BLaER1 treated with 17β-estradiol and CSF1 and Interleukin-3, amounts not matched to agents 10 nM and 100 nM (cell line): ENCODE data around the gene AGPAT4.

Experiments used
- H3K27ac ChIP-seq, 11 experiments: shearing (Covaris generic); formaldehyde crosslinking; 2 replicates each; pipeline ENCODE4 v1.8.1; 2022
- H3K27me3 ChIP-seq, 11 experiments: shearing (Covaris generic); formaldehyde crosslinking; 2 replicates each; pipeline ENCODE4 v1.8.1; 2022
- H3K36me3 ChIP-seq, 11 experiments: shearing (Covaris generic); formaldehyde crosslinking; 2 replicates each; pipeline ENCODE4 v1.8.1; 2022
- H3K4me1 ChIP-seq, 10 experiments: shearing (Covaris generic); formaldehyde crosslinking; 2 replicates each; pipeline ENCODE4 v1.8.1; 2022
- H3K4me2 ChIP-seq, 11 experiments: shearing (Covaris generic); formaldehyde crosslinking; 2 replicates each; pipeline ENCODE4 v1.8.1; 2022
- H3K4me3 ChIP-seq, 10 experiments: shearing (Covaris generic); formaldehyde crosslinking; 2 replicates each; pipeline ENCODE4 v1.8.1; 2022
- H3K9ac ChIP-seq, 11 experiments: shearing (Covaris generic); formaldehyde crosslinking; 2 replicates each; pipeline ENCODE4 v1.8.1; 2022
- H3K9me3 ChIP-seq, 11 experiments: shearing (Covaris generic); formaldehyde crosslinking; replicated peaks in 1 of 11; 2 replicates each; pipeline ENCODE4 v1.8.1; 2022
- H4K20me1 ChIP-seq, 11 experiments: shearing (Covaris generic); formaldehyde crosslinking; 2 replicates each; pipeline ENCODE4 v1.8.1; 2022
- Cebpa-rat ChIP-seq, 11 experiments: shearing (Covaris generic); IDR thresholded peaks; 2 replicates each; pipeline ENCODE4 v1.8.1; 2022

The AGPAT4 gene

DNA sequence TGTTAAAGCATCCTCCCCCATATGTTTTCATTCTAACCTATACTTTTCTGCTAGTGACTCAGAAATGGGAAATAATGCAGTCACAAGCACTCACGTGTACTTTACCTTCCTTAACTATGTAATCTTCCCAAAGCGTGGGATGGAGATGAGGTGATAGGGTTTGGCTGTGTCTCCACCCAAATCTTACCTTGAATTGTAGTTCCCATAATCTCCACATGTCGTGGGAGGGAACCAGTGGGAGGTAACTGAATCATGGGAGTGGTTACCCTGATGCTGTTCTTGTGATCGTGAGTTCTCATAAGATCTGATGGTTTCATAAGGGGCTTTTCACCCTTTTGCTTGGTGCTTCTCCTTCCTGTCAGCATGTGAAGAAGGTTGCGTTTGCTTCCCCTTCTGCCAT lies 35.4 kb downstream of the AGPAT4 start:
- Histone ChIP-seq H3K27me3 (no peaks in the 10 kb centered on the region), H3K27ac (no peak overlapping the region), H3K4me1 (peaks cover 0 to 16% (median 6%) of the 10 kb centered on the region in 10 experiments; a peak in 10 of 20 replicates), H3K9me3 (peaks cover 0 to 13% (median 0%) of the 10 kb centered on the region in 11 experiments; a peak in 3 of 22 replicates), H3K36me3 (peaks cover 0 to 41% (median 13%) of the 10 kb centered on the region in 11 experiments; a peak in 16 of 22 replicates), H3K4me3 (no peak overlapping the region), H3K9ac (no peak overlapping the region), H4K20me1 (peaks cover 0 to 17% (median 0%) of the 10 kb centered on the region in 11 experiments; a peak in 6 of 22 replicates), H3K4me2 (no peak overlapping the region)
- no peak for TF ChIP-seq Cebpa-rat (IDR thresholded peaks at IDR 0.05)

- no peak overlapping the region for H3K9ac ChIP-seq
- H3K36me3 ChIP-seq: peaks cover 0 to 37% (median 13%) of the 10 kb centered on the region in 11 experiments; a peak in 16 of 22 replicates
- H3K4me3 ChIP-seq: no peak overlapping the region
- TF ChIP-seq Cebpa-rat (IDR thresholded peaks at IDR 0.05): no peak
- no peak overlapping the region for H3K4me2 ChIP-seq
- peaks cover 0 to 13% (median 0%) of the 10 kb centered on the region in 11 experiments; a peak in 3 of 22 replicates for H3K9me3 ChIP-seq
- H3K4me1 ChIP-seq: peaks cover 0 to 12% (median 2%) of the 10 kb centered on the region in 10 experiments; a peak in 9 of 20 replicates
- no peaks in the 10 kb centered on the region for H3K27me3 ChIP-seq
- no peak overlapping the region for H3K27ac ChIP-seq
- peaks cover 0 to 14% (median 0%) of the 10 kb centered on the region in 11 experiments; a peak in 6 of 22 replicates for H4K20me1 ChIP-seq
Measured at GRCh38 chr6:161238081-161238480, 35.8 kb downstream of the AGPAT4 start.

GRCh38 chr6:161237176-161237575 lies 36.7 kb downstream of the AGPAT4 start:
- Histone ChIP-seq H3K9me3 (peaks cover 0 to 17% (median 6%) of the 10 kb centered on the region in 11 experiments; a peak in 11 of 22 replicates), H3K4me1 (peaks cover 0 to 11% (median 0%) of the 10 kb centered on the region in 10 experiments; a peak in 4 of 20 replicates), H4K20me1 (peaks cover 0 to 10% (median 0%) of the 10 kb centered on the region in 11 experiments; a peak in 4 of 22 replicates), H3K27ac (no peak overlapping the region), H3K27me3 (no peaks in the 10 kb centered on the region), H3K9ac (no peak overlapping the region), H3K4me2 (no peak overlapping the region), H3K36me3 (peaks cover 5 to 41% (median 17%) of the 10 kb centered on the region in 11 experiments; a peak in 17 of 22 replicates), H3K4me3 (no peak overlapping the region)
- TF ChIP-seq Cebpa-rat (IDR thresholded peaks at IDR 0.05): no peak

- no peaks in the 10 kb centered on the region for H3K27me3 ChIP-seq
- peak overlapping the region in 2 of 11 experiments; percentile 1 to 34; a peak in 4 of 22 replicates for H3K4me2 ChIP-seq
- no peak for TF ChIP-seq Cebpa-rat (IDR thresholded peaks at IDR 0.05)
- H4K20me1 ChIP-seq: peaks cover 0 to 10% (median 0%) of the 10 kb centered on the region in 11 experiments; a peak in 4 of 22 replicates
- H3K27ac ChIP-seq: no peak overlapping the region
- H3K9ac ChIP-seq: no peak overlapping the region
- H3K36me3 ChIP-seq: peaks cover 16 to 53% (median 28%) of the 10 kb centered on the region in 11 experiments
- no peak overlapping the region for H3K4me3 ChIP-seq
- peaks cover 0 to 11% (median 0%) of the 10 kb centered on the region in 10 experiments; a peak in 4 of 20 replicates for H3K4me1 ChIP-seq
- peaks cover 0 to 22% (median 10%) of the 10 kb centered on the region in 11 experiments; a peak in 12 of 22 replicates for H3K9me3 ChIP-seq
Measured at GRCh38 chr6:161235776-161236633, 37.9 kb downstream of the AGPAT4 start.

- Histone ChIP-seq H3K4me3 (no peak overlapping the region), H3K27me3 (no peaks in the 10 kb centered on the region), H3K36me3 (peaks cover 26 to 64% (median 34%) of the 10 kb centered on the region in 11 experiments), H3K27ac (no peak overlapping the region), H4K20me1 (peaks cover 0 to 5% (median 0%) of the 10 kb centered on the region in 11 experiments; a peak in 2 of 22 replicates), H3K9me3 (peaks cover 0 to 22% (median 10%) of the 10 kb centered on the region in 11 experiments; a peak in 12 of 22 replicates), H3K4me1 (peaks cover 0 to 11% (median 7%) of the 10 kb centered on the region in 10 experiments; a peak in 14 of 20 replicates), H3K9ac (no peak overlapping the region), H3K4me2 (no peak overlapping the region)
- no peak for TF ChIP-seq Cebpa-rat (IDR thresholded peaks at IDR 0.05)
Measured at GRCh38 chr6:161233986-161234661, 39.7 kb downstream of the AGPAT4 start.

DNA sequence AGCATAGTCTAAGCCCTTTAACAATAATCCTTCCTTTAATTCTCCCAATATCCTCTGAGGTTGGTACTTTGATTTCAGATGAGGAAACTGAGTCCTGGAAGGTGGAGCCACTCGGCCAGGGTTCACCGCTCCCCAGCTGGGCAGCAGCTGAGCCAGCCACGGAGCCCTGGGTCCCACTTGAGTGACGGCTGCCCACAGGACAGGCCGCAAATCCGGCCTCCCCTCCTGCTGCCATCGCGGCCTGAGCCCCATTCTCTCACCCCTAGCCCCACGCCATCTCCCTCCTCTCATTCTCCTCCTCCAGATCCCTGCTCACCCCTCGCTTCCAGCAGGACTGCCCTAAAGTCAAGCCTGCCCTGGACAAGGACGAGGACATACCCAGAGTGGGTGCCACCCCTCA lies 41.4 kb downstream of the AGPAT4 start:
- Histone ChIP-seq H4K20me1 (peaks cover 0 to 5% (median 0%) of the 10 kb centered on the region in 11 experiments; a peak in 2 of 22 replicates), H3K9ac (no peak overlapping the region), H3K27me3 (no peaks in the 10 kb centered on the region), H3K4me2 (no peak overlapping the region), H3K9me3 (peaks cover 0 to 15% (median 6%) of the 10 kb centered on the region in 11 experiments; a peak in 10 of 22 replicates), H3K4me1 (peaks cover 0 to 21% (median 10%) of the 10 kb centered on the region in 10 experiments; a peak in 14 of 20 replicates), H3K36me3 (peaks cover 15 to 57% (median 34%) of the 10 kb centered on the region in 11 experiments), H3K4me3 (no peak overlapping the region), H3K27ac (no peak overlapping the region)
- no peak for TF ChIP-seq Cebpa-rat (IDR thresholded peaks at IDR 0.05)

GRCh38 chr6:161232010-161232409 lies 41.9 kb downstream of the AGPAT4 start:
- peaks cover 0 to 15% (median 6%) of the 10 kb centered on the region in 11 experiments; a peak in 10 of 22 replicates for H3K9me3 ChIP-seq
- no peak overlapping the region for H3K4me2 ChIP-seq
- peaks cover 0 to 5% (median 0%) of the 10 kb centered on the region in 11 experiments; a peak in 2 of 22 replicates for H4K20me1 ChIP-seq
- H3K4me3 ChIP-seq: no peak overlapping the region
- H3K9ac ChIP-seq: no peak overlapping the region
- H3K27ac ChIP-seq: no peak overlapping the region
- H3K4me1 ChIP-seq: peaks cover 4 to 26% (median 14%) of the 10 kb centered on the region in 10 experiments; a peak in 18 of 20 replicates
- no peak for TF ChIP-seq Cebpa-rat (IDR thresholded peaks at IDR 0.05)
- no peaks in the 10 kb centered on the region for H3K27me3 ChIP-seq
- H3K36me3 ChIP-seq: peaks cover 15 to 57% (median 38%) of the 10 kb centered on the region in 11 experiments

- H3K4me3 ChIP-seq: no peak overlapping the region
- peaks cover 0 to 5% (median 0%) of the 10 kb centered on the region in 11 experiments; a peak in 3 of 22 replicates for H4K20me1 ChIP-seq
- H3K9me3 ChIP-seq: peaks cover 0 to 17% (median 6%) of the 10 kb centered on the region in 11 experiments; a peak in 10 of 22 replicates
- H3K36me3 ChIP-seq: peaks cover 15 to 63% (median 43%) of the 10 kb centered on the region in 11 experiments
- H3K27me3 ChIP-seq: no peaks in the 10 kb centered on the region
- no peak overlapping the region for H3K4me2 ChIP-seq
- H3K27ac ChIP-seq: no peak overlapping the region
- no peak overlapping the region for H3K9ac ChIP-seq
- no peak for TF ChIP-seq Cebpa-rat (IDR thresholded peaks at IDR 0.05)
- H3K4me1 ChIP-seq: peaks cover 15 to 42% (median 24%) of the 10 kb centered on the region in 10 experiments
Measured at GRCh38 chr6:161230339-161230738, 43.5 kb downstream of the AGPAT4 start.
